Astrocyte of the cerebellum (primary cell): ENCODE data around the gene AUP1.

Source experiments
- DNase-seq: peaks from one replicate; pipeline ENCODE4 v3.0.0-alpha.2; 2011; ENCODE audit warnings: low read depth
- H3K4me3 ChIP-seq: 2 replicates; pipeline ENCODE4 v1.5.1; 2011; ENCODE audit warnings: mild to moderate bottlenecking, low read depth, low read length, moderate library complexity
- in situ Hi-C: cut with HindIII; loops from 2 replicates; pipeline ENCODE4 v1.10.0; 2017; ENCODE audit warnings: low sequenced_read_pairs
- TF ChIP-seq, protein P1 (sequence below): IDR thresholded peaks from 2 replicates; pipeline ENCODE4 v1.5.1; 2012; ENCODE audit warnings: low read length, low read depth, moderate library complexity, mild to moderate bottlenecking; ENCODE audit errors: missing control alignments

AUP1 gene

DNA sequence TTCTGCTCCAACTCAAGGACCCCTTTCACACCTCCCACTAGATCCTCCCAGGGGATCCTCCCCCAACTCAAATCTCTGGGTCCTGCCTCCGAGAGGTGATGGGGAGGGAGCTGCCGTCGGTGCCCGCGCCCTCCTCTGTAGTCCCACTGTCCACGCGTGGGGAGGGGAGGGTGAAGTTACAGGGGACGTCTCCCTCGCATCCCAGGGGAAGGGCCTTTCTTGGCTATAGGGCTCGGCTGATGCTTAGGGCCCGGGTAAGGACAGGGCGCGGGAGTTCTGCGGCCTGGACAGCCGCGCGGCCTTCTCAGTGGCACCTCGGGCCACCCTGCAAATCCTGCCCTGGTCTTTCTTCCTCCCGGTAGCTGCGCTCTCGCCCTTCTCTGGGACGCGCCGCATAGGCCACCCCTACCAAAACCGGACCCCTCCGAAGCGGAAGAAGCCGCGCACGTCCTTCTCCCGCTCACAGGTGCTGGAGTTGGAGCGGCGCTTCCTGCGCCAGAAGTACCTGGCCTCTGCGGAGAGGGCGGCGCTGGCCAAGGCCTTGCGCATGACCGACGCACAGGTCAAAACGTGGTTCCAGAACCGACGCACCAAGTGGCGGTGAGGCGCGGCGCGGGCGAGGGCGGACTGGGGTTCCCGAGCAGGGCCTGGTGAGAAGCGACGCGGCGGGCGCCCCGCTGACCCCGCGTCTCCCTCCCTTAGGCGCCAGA lies 14.1 kb downstream of the AUP1 start:
- DNase-seq, result no peak
- in situ Hi-C loops, result no loop called here
- no peak overlapping the region for H3K4me3 ChIP-seq
- TF ChIP-seq, protein P1, sequence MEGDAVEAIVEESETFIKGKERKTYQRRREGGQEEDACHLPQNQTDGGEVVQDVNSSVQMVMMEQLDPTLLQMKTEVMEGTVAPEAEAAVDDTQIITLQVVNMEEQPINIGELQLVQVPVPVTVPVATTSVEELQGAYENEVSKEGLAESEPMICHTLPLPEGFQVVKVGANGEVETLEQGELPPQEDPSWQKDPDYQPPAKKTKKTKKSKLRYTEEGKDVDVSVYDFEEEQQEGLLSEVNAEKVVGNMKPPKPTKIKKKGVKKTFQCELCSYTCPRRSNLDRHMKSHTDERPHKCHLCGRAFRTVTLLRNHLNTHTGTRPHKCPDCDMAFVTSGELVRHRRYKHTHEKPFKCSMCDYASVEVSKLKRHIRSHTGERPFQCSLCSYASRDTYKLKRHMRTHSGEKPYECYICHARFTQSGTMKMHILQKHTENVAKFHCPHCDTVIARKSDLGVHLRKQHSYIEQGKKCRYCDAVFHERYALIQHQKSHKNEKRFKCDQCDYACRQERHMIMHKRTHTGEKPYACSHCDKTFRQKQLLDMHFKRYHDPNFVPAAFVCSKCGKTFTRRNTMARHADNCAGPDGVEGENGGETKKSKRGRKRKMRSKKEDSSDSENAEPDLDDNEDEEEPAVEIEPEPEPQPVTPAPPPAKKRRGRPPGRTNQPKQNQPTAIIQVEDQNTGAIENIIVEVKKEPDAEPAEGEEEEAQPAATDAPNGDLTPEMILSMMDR, result no peak

GRCh38 chr2:74514368-74515270 lies 14.9 kb downstream of the AUP1 start, which contains the start of gene TLX2:
Gene TLX2, plus strand, starts transcription at chr2:74514450. Its CDS starts 357 bp downstream, at chr2:74514807.
- DNase-seq, result no peak
- TF ChIP-seq, protein P1, result no peak
- no peak within 1 kb of the TSS for H3K4me3 ChIP-seq
- in situ Hi-C loops, result no loop called here

- no peak overlapping the region for H3K4me3 ChIP-seq
- in situ Hi-C loops, result no loop called here
- DNase-seq, result no peak
- TF ChIP-seq, protein P1, result no peak
Measured at GRCh38 chr2:74513605-74514367, 15.7 kb downstream of the AUP1 start.

DNA sequence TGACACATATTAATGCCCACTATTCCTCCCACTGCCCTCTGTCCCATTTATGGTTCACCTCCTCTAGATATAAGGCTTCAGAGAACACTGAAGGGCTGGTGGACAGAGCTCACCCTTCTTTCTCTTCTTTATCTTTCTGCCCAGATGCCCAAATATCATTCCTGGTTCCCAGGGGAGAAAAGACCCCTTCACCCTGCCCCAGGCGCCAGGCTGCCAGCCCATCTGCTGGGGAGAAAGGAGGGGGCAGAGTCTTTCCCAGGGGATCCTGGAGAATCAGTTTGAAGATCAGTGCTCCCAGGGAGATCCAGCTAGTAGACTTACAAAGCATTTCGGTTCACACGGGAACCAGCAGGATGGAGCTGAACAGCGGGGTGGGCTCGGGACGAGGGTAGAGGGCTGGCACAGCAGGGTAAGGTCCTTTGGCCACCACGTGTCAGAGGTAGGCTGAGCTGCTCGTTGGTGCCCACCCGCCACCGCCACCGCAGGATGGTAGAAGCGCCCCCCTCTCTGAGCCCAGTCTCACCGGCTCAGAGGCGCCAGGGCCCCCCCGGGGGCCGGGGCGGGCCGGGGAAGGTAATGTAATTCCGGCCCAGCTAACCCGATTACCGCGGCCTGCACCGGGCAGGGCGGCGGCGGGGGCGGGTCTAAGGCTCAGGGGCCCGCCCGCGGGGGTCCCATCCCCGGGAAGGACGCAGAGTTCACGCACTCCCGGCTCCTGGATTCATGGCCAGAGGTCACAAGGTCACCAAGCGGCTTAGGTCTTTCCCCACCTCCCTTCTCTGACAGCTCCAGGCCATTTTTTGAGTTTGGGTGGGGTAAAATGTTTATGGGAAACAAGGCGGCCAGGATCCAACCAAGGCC lies 16.5 kb downstream of the AUP1 start:
- no peak overlapping the region for H3K4me3 ChIP-seq
- TF ChIP-seq, protein P1, result no peak
- in situ Hi-C loops, result no loop called here
- DNase-seq, result no peak

DNA sequence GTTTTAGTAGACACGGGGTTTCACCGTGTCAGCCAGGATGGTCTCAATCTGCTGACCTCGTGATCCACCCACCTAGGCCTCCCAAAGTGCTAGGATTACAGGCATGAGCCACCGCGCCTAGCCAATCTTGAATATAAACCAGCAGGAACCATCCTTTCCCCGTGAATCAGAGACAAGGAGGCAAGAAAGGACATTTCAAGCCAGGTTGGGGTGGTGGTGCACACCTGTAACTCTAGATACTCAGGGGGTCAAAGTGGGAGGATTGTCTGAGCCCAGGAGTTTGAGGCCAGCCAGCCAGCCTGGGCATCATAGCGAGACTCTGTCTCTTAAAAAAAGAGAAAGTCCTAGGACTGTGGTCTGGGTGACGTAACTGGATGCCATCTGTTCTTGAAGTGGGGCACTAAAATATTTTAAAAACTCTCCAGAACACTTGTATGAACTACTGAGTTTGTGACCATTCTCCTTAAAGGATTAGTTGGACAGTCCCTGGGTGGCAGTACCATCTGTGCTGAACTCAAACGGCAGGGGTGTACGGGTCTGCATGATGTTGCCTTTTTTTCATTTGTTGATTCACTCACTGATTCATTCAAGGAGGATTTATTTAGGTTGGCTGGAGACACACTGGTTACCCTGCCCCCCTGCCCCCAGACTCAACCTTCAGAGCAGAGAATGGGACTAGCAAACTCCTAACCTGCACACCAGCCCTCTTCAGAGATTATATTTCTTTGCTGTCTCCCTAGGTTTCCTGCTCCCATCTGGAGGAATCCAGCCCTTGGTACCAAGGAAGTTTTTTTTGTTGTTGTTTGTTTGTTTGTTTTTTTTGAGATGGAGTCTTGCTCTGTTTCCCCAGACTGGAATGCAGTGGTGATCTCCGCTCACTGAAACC lies 18.2 kb downstream of the AUP1 start:
- TF ChIP-seq, protein P1, result no peak
- no peak overlapping the region for H3K4me3 ChIP-seq
- DNase-seq, result no peak
- in situ Hi-C loops, result no loop called here
